WTC11 (cell line): Measurements from ENCODE around the gene MGAT4A. TPM values are rescaled to one million over a fixed set of nuclear protein-coding genes. Genes with fewer than 3 reads are reported as not detected.
"Not testable (repeated sequence)": the region's sequence is repeated elsewhere in the genome, so short reads cannot be mapped to it uniquely, and the experiment has no call there.

Source experiments
- ATAC-seq: fragments of 200-7000 bp; cut with Tn5 transposase; 2 replicates; pipeline ENCODE4 v1.10.0; 2021; ENCODE audit warnings: mild to moderate bottlenecking, moderate library complexity
- CTCF ChIA-PET: fragments of 300-600 bp; sonication (Branson Sonifier 250); formaldehyde crosslinking; loops from one replicate; lab custom pipeline; 2021; ENCODE audit warnings: antibody characterized with exemption; lab: Charles Lee
- POLR2A ChIA-PET: fragments of 350-600 bp; sonication (Branson Sonifier 250); formaldehyde crosslinking; loops from one replicate; lab custom pipeline; 2021; ENCODE audit warnings: antibody characterized with exemption; lab: Charles Lee
- DNase-seq: peaks from one replicate; pipeline ENCODE4 v3.0.0; 2021; ENCODE audit warnings: low spot score
- H3K27ac Mint-ChIP-seq: 2 replicates; pipeline ENCODE4 v1.8.0; 2021; ENCODE audit warnings: mixed read lengths
- H3K27me3 Mint-ChIP-seq: 2 replicates; pipeline ENCODE4 v1.8.0; 2021; ENCODE audit warnings: low read depth, mild to moderate bottlenecking, moderate library complexity, mixed read lengths
- H3K36me3 Mint-ChIP-seq: 2 replicates; pipeline ENCODE4 v1.8.0; 2021; ENCODE audit warnings: mixed read lengths
- H3K4me1 Mint-ChIP-seq: 2 replicates; pipeline ENCODE4 v1.8.0; 2022; ENCODE audit warnings: mixed read lengths
- H3K4me3 Mint-ChIP-seq: 2 replicates; pipeline ENCODE4 v1.8.0; 2021; ENCODE audit warnings: mild to moderate bottlenecking, moderate library complexity, mixed read lengths
- H3K9me3 Mint-ChIP-seq: 2 replicates; pipeline ENCODE4 v1.8.0; 2021; ENCODE audit warnings: mixed read lengths
- CTCF ChIP-seq: fragments of 200-600 bp; IDR thresholded peaks from 2 replicates; pipeline ENCODE4 v1.8.0; 2022; ENCODE audit warnings: antibody characterized with exemption
- ETV6 ChIP-seq: sonication (generic); formaldehyde crosslinking; IDR thresholded peaks from 2 replicates; pipeline ENCODE4 v1.8.1; 2022; ENCODE audit warnings: mild to moderate bottlenecking, missing genetic modification reagents
- IRF2 ChIP-seq: sonication (generic); formaldehyde crosslinking; IDR thresholded peaks from 2 replicates; pipeline ENCODE4 v1.8.0; 2022; ENCODE audit warnings: low read depth, missing genetic modification reagents, borderline replicate concordance
- KAT7 ChIP-seq: sonication (generic); formaldehyde crosslinking; IDR thresholded peaks from 2 replicates; pipeline ENCODE4 v1.8.1; 2023; ENCODE audit warnings: missing genetic modification reagents, mild to moderate bottlenecking, borderline replicate concordance
- MLX ChIP-seq: sonication (generic); formaldehyde crosslinking; IDR thresholded peaks from 2 replicates; pipeline ENCODE4 v1.8.1; 2023; ENCODE audit warnings: mild to moderate bottlenecking, missing genetic modification reagents, moderate library complexity
- NFYB ChIP-seq: sonication (generic); formaldehyde crosslinking; conservative IDR thresholded peaks from 2 replicates; pipeline ENCODE4 v1.8.0; 2022; ENCODE audit warnings: low read depth, missing genetic modification reagents
- NR3C1 ChIP-seq: sonication (generic); formaldehyde crosslinking; conservative IDR thresholded peaks from 2 replicates; pipeline ENCODE4 v1.8.1; 2023; ENCODE audit warnings: low read depth, mild to moderate bottlenecking, missing genetic modification reagents
- RORB ChIP-seq: fragments of 250-450 bp; sonication (Bioruptor Pico); IDR thresholded peaks from 2 replicates; pipeline ENCODE4 v1.9.0; 2021; ENCODE audit warnings: mild to moderate bottlenecking
- TEAD1 ChIP-seq: sonication (generic); formaldehyde crosslinking; IDR thresholded peaks from 2 replicates; pipeline ENCODE4 v1.8.0; 2022; ENCODE audit warnings: mild to moderate bottlenecking, missing genetic modification reagents
- TEAD4 ChIP-seq: sonication (generic); formaldehyde crosslinking; IDR thresholded peaks from 2 replicates; pipeline ENCODE4 v1.8.0; 2022; ENCODE audit warnings: mild to moderate bottlenecking, missing genetic modification reagents
- ZNF219 ChIP-seq: sonication (generic); formaldehyde crosslinking; IDR thresholded peaks from 2 replicates; pipeline ENCODE4 v1.8.0; 2023; ENCODE audit warnings: missing genetic modification reagents, mild to moderate bottlenecking, borderline replicate concordance
- ZNF281 ChIP-seq: sonication (generic); formaldehyde crosslinking; IDR thresholded peaks from 2 replicates; pipeline ENCODE4 v1.8.0; 2023; ENCODE audit warnings: mild to moderate bottlenecking, missing genetic modification reagents
- ZNF416 ChIP-seq: fragments of 250-450 bp; sonication (Bioruptor Pico); IDR thresholded peaks from 2 replicates; pipeline ENCODE4 v1.9.0; 2021; ENCODE audit warnings: mild to moderate bottlenecking, inconsistent platforms
- total RNA-seq: library from RNA; stranded (reverse); gene quantifications from 3 replicates; pipeline ENCODE4 v1.2.3, GENCODE V29; 2021
- TF ChIP-seq, protein P1 (sequence below): fragments of 250-450 bp; sonication (Bioruptor Pico); IDR thresholded peaks from 2 replicates; pipeline ENCODE4 v1.9.0; 2021; ENCODE audit warnings: moderate library complexity, mild to moderate bottlenecking, inconsistent platforms, borderline replicate concordance
- TF ChIP-seq, protein P2 (sequence below): sonication (generic); formaldehyde crosslinking; IDR thresholded peaks from 2 replicates; pipeline ENCODE4 v1.8.0; 2022; ENCODE audit warnings: missing genetic modification reagents
- TF ChIP-seq, protein P3 (sequence below): sonication (generic); formaldehyde crosslinking; IDR thresholded peaks from 2 replicates; pipeline ENCODE4 v1.8.1; 2022; ENCODE audit warnings: low read depth, missing genetic modification reagents, borderline replicate concordance
- TF ChIP-seq, protein P4 (sequence below): sonication (generic); formaldehyde crosslinking; IDR thresholded peaks from 2 replicates; pipeline ENCODE4 v1.8.1; 2022; ENCODE audit warnings: low read depth, mild to moderate bottlenecking, moderate library complexity, missing genetic modification reagents, borderline replicate concordance

MGAT4A gene
- total RNA-seq, 1 experiment from 2014 or later: 6.7 TPM

- ChIA-PET POLR2A (no interaction called here), CTCF (interaction anchor here (1.0 kb wide), 1 partner anchor 105 kb away, joined by 3 read pairs; no protein-coding TSS in a partner anchor)
- ATAC-seq (no peak), DNase-seq (no peak)
- no peaks in the 10 kb centered on the region for H3K36me3 Mint-ChIP-seq
- H3K27ac Mint-ChIP-seq: no peak overlapping the region
- H3K27me3 Mint-ChIP-seq: peaks cover 2% of the 10 kb centered on the region
- no peak overlapping the region for H3K4me3 Mint-ChIP-seq
- peaks cover 11% of the 10 kb centered on the region for H3K9me3 Mint-ChIP-seq
- H3K4me1 Mint-ChIP-seq: peaks cover under 1% of the 10 kb centered on the region; the same call in 1 of the 2 replicates
- TF ChIP-seq, protein P1, sequence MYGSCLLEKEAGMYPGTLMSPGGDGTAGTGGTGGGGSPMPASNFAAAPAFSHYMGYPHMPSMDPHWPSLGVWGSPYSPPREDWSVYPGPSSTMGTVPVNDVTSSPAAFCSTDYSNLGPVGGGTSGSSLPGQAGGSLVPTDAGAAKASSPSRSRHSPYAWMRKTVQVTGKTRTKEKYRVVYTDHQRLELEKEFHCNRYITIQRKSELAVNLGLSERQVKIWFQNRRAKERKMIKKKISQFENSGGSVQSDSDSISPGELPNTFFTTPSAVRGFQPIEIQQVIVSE (CRISPR knock-in tag): no peak
- TF ChIP-seq, protein P2, sequence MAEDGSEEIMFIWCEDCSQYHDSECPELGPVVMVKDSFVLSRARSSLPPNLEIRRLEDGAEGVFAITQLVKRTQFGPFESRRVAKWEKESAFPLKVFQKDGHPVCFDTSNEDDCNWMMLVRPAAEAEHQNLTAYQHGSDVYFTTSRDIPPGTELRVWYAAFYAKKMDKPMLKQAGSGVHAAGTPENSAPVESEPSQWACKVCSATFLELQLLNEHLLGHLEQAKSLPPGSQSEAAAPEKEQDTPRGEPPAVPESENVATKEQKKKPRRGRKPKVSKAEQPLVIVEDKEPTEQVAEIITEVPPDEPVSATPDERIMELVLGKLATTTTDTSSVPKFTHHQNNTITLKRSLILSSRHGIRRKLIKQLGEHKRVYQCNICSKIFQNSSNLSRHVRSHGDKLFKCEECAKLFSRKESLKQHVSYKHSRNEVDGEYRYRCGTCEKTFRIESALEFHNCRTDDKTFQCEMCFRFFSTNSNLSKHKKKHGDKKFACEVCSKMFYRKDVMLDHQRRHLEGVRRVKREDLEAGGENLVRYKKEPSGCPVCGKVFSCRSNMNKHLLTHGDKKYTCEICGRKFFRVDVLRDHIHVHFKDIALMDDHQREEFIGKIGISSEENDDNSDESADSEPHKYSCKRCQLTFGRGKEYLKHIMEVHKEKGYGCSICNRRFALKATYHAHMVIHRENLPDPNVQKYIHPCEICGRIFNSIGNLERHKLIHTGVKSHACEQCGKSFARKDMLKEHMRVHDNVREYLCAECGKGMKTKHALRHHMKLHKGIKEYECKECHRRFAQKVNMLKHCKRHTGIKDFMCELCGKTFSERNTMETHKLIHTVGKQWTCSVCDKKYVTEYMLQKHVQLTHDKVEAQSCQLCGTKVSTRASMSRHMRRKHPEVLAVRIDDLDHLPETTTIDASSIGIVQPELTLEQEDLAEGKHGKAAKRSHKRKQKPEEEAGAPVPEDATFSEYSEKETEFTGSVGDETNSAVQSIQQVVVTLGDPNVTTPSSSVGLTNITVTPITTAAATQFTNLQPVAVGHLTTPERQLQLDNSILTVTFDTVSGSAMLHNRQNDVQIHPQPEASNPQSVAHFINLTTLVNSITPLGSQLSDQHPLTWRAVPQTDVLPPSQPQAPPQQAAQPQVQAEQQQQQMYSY (CRISPR knock-in tag): no peak
- TF ChIP-seq TEAD4 (CRISPR knock-in tag): no peak
- TF ChIP-seq CTCF: no peak
- TF ChIP-seq MLX (CRISPR knock-in tag): no peak
- no peak for TF ChIP-seq RORB (CRISPR knock-in tag)
- TF ChIP-seq TEAD1 (CRISPR knock-in tag): no peak
- no peak for TF ChIP-seq NFYB (CRISPR knock-in tag)
- TF ChIP-seq ETV6 (CRISPR knock-in tag): no peak
Observed at GRCh38 chr2:98753801-98754200, 22.9 kb upstream of the MGAT4A start.

- H3K4me1 Mint-ChIP-seq, H3K27me3 Mint-ChIP-seq, H3K27ac Mint-ChIP-seq, ATAC-seq, POLR2A ChIA-PET, H3K4me3 Mint-ChIP-seq, H3K36me3 Mint-ChIP-seq, DNase-seq, CTCF ChIA-PET: not testable (repeated sequence)
- peaks cover 11% of the 10 kb centered on the region for H3K9me3 Mint-ChIP-seq
Observed at GRCh38 chr2:98752711-98753110, 21.8 kb upstream of the MGAT4A start.

DNA sequence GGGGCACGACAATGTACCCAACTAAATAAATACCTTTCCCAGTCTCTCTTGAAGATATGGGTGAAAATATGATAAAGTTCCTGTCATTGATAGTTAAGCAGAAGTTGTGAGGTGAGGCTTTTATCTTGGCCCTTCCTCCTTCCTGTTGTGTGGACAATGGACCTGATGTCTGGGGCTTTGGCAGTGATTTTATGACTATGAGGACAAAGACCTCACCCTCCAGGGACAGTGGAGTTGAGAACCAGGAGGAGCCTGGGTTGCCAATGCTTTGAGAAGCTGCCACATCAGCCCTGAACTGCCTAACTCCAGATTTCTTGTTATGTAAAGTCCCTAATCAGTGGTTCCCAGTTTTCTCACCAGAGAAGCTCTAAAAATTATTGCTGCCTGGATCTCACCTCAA lies 20.8 kb upstream of the MGAT4A start:
- CTCF ChIA-PET: no interaction called here
- no peak for TF ChIP-seq ZNF416 (CRISPR knock-in tag)
- no peak for TF ChIP-seq KAT7 (CRISPR knock-in tag)
- no peak for TF ChIP-seq ZNF219 (CRISPR knock-in tag)
- no peak for TF ChIP-seq NR3C1
- TF ChIP-seq, protein P3, sequence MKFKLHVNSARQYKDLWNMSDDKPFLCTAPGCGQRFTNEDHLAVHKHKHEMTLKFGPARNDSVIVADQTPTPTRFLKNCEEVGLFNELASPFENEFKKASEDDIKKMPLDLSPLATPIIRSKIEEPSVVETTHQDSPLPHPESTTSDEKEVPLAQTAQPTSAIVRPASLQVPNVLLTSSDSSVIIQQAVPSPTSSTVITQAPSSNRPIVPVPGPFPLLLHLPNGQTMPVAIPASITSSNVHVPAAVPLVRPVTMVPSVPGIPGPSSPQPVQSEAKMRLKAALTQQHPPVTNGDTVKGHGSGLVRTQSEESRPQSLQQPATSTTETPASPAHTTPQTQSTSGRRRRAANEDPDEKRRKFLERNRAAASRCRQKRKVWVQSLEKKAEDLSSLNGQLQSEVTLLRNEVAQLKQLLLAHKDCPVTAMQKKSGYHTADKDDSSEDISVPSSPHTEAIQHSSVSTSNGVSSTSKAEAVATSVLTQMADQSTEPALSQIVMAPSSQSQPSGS (CRISPR knock-in tag): no peak
- no peak for TF ChIP-seq ZNF281 (CRISPR knock-in tag)
- TF ChIP-seq IRF2: no peak
- TF ChIP-seq, protein P4, sequence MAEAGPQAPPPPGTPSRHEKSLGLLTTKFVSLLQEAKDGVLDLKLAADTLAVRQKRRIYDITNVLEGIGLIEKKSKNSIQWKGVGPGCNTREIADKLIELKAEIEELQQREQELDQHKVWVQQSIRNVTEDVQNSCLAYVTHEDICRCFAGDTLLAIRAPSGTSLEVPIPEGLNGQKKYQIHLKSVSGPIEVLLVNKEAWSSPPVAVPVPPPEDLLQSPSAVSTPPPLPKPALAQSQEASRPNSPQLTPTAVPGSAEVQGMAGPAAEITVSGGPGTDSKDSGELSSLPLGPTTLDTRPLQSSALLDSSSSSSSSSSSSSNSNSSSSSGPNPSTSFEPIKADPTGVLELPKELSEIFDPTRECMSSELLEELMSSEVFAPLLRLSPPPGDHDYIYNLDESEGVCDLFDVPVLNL: no peak

More for the DNA sequence above, 20.8 kb upstream of the MGAT4A start:
- POLR2A ChIA-PET: no interaction called here
- Mint-ChIP-seq H3K27ac (no peak overlapping the region), H3K36me3 (no peaks in the 10 kb centered on the region), H3K4me1 (peaks cover 12% of the 10 kb centered on the region), H3K9me3 (peaks cover 11% of the 10 kb centered on the region), H3K4me3 (no peak overlapping the region), H3K27me3 (peaks cover 2% of the 10 kb centered on the region)
- DNase-seq (no peak), ATAC-seq (no peak)
